ENCODE data around the gene CHKA.
A peak's percentile ranks its signal among the peaks of the same experiment; 100 is the strongest.

The CHKA gene

DNA sequence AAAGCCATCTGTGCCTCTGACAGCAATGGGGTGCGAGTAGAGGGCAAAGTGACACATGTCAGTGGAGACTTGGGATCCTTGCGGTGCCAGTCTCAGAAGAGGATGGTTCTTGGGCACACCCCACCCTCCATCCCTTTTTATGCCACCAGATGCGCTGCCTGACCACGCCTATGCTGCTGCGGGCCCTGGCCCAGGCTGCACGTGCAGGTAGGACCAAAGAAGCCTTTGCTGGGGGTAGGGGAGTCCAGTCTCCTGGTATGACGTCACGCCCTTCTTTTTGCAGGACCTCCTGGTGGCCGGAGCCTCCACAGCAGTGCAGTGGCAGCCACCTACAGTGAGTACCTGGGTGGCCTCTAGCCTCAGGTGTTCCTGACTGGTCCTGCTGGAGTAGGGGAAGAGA, 89.2 kb downstream of the CHKA start:
- Histone ChIP-seq H3K4me3 (replicated peaks; ENCODE audit: insufficient read depth, low read length) (no peak overlapping the region), H3K27ac (replicated peaks) (no peak overlapping the region), H3K27me3 (ENCODE audit: insufficient read depth, poor library complexity, severe bottlenecking) (no peaks in the 10 kb centered on the region)
- DNase-seq (ENCODE audit: low read depth in 1 of 2, low spot score in 1 of 2): no peak
- TF ChIP-seq, protein P1, sequence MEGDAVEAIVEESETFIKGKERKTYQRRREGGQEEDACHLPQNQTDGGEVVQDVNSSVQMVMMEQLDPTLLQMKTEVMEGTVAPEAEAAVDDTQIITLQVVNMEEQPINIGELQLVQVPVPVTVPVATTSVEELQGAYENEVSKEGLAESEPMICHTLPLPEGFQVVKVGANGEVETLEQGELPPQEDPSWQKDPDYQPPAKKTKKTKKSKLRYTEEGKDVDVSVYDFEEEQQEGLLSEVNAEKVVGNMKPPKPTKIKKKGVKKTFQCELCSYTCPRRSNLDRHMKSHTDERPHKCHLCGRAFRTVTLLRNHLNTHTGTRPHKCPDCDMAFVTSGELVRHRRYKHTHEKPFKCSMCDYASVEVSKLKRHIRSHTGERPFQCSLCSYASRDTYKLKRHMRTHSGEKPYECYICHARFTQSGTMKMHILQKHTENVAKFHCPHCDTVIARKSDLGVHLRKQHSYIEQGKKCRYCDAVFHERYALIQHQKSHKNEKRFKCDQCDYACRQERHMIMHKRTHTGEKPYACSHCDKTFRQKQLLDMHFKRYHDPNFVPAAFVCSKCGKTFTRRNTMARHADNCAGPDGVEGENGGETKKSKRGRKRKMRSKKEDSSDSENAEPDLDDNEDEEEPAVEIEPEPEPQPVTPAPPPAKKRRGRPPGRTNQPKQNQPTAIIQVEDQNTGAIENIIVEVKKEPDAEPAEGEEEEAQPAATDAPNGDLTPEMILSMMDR (IDR thresholded peaks at IDR 0.05; ENCODE audit: insufficient read depth, low read length): no peak
- no peak for TF ChIP-seq SPI1 (IDR thresholded peaks at IDR 0.05; ENCODE audit: borderline replicate concordance, low read depth)
- TF ChIP-seq, protein P2, sequence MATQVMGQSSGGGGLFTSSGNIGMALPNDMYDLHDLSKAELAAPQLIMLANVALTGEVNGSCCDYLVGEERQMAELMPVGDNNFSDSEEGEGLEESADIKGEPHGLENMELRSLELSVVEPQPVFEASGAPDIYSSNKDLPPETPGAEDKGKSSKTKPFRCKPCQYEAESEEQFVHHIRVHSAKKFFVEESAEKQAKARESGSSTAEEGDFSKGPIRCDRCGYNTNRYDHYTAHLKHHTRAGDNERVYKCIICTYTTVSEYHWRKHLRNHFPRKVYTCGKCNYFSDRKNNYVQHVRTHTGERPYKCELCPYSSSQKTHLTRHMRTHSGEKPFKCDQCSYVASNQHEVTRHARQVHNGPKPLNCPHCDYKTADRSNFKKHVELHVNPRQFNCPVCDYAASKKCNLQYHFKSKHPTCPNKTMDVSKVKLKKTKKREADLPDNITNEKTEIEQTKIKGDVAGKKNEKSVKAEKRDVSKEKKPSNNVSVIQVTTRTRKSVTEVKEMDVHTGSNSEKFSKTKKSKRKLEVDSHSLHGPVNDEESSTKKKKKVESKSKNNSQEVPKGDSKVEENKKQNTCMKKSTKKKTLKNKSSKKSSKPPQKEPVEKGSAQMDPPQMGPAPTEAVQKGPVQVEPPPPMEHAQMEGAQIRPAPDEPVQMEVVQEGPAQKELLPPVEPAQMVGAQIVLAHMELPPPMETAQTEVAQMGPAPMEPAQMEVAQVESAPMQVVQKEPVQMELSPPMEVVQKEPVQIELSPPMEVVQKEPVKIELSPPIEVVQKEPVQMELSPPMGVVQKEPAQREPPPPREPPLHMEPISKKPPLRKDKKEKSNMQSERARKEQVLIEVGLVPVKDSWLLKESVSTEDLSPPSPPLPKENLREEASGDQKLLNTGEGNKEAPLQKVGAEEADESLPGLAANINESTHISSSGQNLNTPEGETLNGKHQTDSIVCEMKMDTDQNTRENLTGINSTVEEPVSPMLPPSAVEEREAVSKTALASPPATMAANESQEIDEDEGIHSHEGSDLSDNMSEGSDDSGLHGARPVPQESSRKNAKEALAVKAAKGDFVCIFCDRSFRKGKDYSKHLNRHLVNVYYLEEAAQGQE (IDR thresholded peaks at IDR 0.05; ENCODE audit: insufficient replicate concordance, low read depth): no peak
- TF ChIP-seq POLR2AphosphoS5 (IDR thresholded peaks at IDR 0.05; ENCODE audit: low read depth): no peak
- no peak for TF ChIP-seq GABPA (IDR thresholded peaks at IDR 0.05; ENCODE audit: low read depth)

DNA sequence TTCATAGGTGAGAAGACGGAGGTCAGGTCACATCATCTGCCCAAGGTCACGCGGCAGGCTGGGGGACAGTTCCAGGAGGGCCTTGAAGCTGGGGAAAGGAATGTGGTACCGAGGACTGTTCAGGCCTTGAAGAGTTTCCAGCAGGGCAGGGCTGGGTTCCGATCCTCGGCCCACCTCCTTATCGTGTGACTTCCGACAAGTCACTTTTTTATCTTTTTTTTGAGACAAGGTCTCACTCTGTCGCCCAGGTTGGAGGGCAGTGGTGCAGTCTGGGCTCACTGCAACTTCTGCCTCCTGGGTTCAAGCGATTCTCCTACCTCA, 90.1 kb downstream of the CHKA start:
- H3K27me3 ChIP-seq (ENCODE audit: insufficient read depth, poor library complexity, severe bottlenecking): no peaks in the 10 kb centered on the region
- H3K4me3 ChIP-seq (replicated peaks; ENCODE audit: insufficient read depth, low read length): peak overlapping the region; percentile 89
- TF ChIP-seq, protein P2 (IDR thresholded peaks at IDR 0.05; ENCODE audit: insufficient replicate concordance, low read depth): no peak
- TF ChIP-seq, protein P1 (IDR thresholded peaks at IDR 0.05; ENCODE audit: insufficient read depth, low read length): no peak
- no peak for TF ChIP-seq GABPA (IDR thresholded peaks at IDR 0.05; ENCODE audit: low read depth)
- TF ChIP-seq POLR2AphosphoS5 (IDR thresholded peaks at IDR 0.05; ENCODE audit: low read depth): no peak
- TF ChIP-seq SPI1 (IDR thresholded peaks at IDR 0.05; ENCODE audit: borderline replicate concordance, low read depth): no peak
- peak overlapping the region; percentile 82 for H3K27ac ChIP-seq (replicated peaks)
- no peak for DNase-seq (ENCODE audit: low read depth in 1 of 2, low spot score in 1 of 2)

DNA sequence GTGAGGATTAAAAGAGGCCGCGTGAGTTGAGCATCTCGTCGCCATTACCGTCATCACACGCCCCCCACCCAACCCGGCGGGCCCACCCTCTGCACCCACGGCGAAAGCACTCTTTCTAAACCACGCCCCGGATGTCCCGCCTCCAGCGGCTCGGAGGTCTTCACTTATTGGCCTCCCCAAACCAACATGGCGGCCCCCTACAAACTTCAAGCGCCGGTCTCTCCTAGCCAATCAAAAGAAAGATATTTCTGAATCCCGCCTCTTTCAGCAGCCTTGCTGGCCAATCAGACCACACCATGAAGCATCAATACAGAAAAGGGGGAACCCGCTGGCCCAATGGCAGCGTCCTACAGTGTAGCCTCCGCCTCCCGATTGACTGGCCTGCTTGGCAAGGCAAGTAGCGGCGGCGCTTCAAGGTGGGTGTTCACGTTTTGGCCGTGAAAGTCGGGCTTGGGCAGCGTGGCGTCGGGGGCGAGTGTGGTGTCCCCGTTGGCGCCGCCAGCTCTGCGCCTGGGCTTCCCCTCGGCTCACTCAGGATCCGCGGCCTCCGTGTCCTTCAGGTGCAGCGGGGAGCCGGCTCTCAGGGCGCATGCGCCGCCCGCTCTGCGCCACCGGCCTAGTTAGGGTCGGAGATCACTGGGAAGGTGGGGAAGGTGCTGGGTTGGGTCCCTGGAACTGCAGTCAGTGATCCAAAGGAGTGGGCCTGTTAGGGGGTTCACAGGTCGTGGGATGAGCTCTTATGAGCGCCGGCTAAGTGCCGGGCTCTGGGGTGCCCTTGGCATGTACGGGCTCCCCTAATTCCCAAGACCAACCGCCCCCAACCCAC, 90.7 kb downstream of the CHKA start, which contains the start of gene NDUFS8:
Gene NDUFS8, plus strand, starts transcription at position 364 of the 826 bp plus-strand sequence. CDS start 1,471 bp downstream, outside the sequence.
- Histone ChIP-seq H3K27me3 (ENCODE audit: insufficient read depth, poor library complexity, severe bottlenecking) (no peaks in the 10 kb centered on the region), H3K4me3 (replicated peaks; ENCODE audit: insufficient read depth, low read length) (peak within 1 kb of the TSS; percentile 89), H3K27ac (replicated peaks) (peak within 1 kb of the TSS; percentile 82)
- DNase-seq (ENCODE audit: low read depth in 1 of 2, low spot score in 1 of 2): peak; percentile 98 to 99
- TF ChIP-seq, protein P1 (IDR thresholded peaks at IDR 0.05; ENCODE audit: insufficient read depth, low read length): no peak
- TF ChIP-seq, protein P2 (IDR thresholded peaks at IDR 0.05; ENCODE audit: insufficient replicate concordance, low read depth): no peak
- TF ChIP-seq POLR2AphosphoS5 (IDR thresholded peaks at IDR 0.05; ENCODE audit: low read depth) (peak; percentile 77), SPI1 (IDR thresholded peaks at IDR 0.05; ENCODE audit: borderline replicate concordance, low read depth) (peak; percentile 46; the same call in 1 of the 2 replicates), GABPA (IDR thresholded peaks at IDR 0.05; ENCODE audit: low read depth) (peak; percentile 80)

All from HL-60 (cell line).